ENCODE measurements around the gene TTPAL. TPM values are rescaled to one million over a fixed set of nuclear protein-coding genes. Genes with fewer than 3 reads are reported as not detected.

Gene TTPAL
- total RNA-seq, 3 donors from 2014 or later = 7.2 to 10.2 (median 9.9) TPM

DNA sequence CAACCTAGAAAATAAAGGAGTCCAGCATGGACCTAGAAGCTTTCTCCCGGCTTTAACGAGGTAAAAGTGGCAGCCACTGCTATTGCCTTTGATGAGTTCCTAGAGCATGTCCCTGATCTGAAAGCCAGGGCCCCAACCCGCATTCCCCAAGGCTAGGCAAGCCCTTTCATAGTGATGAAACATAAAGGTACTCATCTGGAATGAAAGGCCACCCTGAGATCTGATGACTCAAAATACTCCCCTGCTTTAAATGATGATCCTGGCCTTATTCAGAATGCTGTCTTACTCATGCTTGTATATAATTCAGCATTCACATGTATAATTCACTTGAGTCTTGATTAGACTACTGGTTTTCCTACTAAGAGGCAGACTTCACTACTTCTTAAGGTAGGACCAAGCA, 21.3 kb downstream of the TTPAL start:
- Histone ChIP-seq H3K36me3 (ENCODE audit: low read depth) (peaks cover 13% of the 10 kb centered on the region), H3K4me3 (no peak overlapping the region), H3K4me1 (ENCODE audit: low read depth) (no peaks in the 10 kb centered on the region), H3K9me3 (no peaks in the 10 kb centered on the region)
- TF ChIP-seq, protein P1, sequence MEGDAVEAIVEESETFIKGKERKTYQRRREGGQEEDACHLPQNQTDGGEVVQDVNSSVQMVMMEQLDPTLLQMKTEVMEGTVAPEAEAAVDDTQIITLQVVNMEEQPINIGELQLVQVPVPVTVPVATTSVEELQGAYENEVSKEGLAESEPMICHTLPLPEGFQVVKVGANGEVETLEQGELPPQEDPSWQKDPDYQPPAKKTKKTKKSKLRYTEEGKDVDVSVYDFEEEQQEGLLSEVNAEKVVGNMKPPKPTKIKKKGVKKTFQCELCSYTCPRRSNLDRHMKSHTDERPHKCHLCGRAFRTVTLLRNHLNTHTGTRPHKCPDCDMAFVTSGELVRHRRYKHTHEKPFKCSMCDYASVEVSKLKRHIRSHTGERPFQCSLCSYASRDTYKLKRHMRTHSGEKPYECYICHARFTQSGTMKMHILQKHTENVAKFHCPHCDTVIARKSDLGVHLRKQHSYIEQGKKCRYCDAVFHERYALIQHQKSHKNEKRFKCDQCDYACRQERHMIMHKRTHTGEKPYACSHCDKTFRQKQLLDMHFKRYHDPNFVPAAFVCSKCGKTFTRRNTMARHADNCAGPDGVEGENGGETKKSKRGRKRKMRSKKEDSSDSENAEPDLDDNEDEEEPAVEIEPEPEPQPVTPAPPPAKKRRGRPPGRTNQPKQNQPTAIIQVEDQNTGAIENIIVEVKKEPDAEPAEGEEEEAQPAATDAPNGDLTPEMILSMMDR (IDR thresholded peaks at IDR 0.05) = no peak
- DNase-seq (no peak), ATAC-seq (no peak)
- intact Hi-C loops (cut with DNase I, micrococcal nuclease) = no loop called here

DNA sequence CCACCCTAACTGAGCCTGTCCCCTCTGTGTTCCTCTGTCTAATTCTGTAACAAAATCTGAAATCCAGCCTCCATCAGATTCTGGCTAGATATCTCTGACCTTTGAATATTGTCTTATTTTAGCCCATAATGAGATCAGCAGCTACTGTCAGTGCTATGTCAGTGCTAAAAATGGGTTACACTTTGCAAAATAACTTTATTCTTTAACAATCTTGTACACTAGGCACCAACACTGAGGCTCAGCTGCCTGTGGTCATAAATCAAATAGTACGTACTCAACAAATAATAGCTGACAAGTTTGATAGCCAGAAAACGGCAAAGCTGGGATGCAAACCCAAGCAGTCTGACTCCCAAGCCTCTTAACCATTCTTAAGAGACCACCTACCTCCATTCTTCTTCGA, 22.1 kb downstream of the TTPAL start:
- DNase-seq (no peak), ATAC-seq (no peak)
- TF ChIP-seq, protein P1 (IDR thresholded peaks at IDR 0.05) = no peak
- Histone ChIP-seq H3K9me3 (no peaks in the 10 kb centered on the region), H3K4me3 (no peak overlapping the region), H3K4me1 (ENCODE audit: low read depth) (no peaks in the 10 kb centered on the region), H3K36me3 (ENCODE audit: low read depth) (peaks cover 13% of the 10 kb centered on the region)
- intact Hi-C loops (cut with DNase I, micrococcal nuclease) = no loop called here

- no peak for ATAC-seq
- no peak for DNase-seq
- intact Hi-C loops (cut with DNase I, micrococcal nuclease) = no loop called here
- H3K4me1 ChIP-seq (ENCODE audit: low read depth) = no peaks in the 10 kb centered on the region
- H3K9me3 ChIP-seq = no peaks in the 10 kb centered on the region
- H3K36me3 ChIP-seq (ENCODE audit: low read depth) = peaks cover 19% of the 10 kb centered on the region
- no peak overlapping the region for H3K4me3 ChIP-seq
- TF ChIP-seq, protein P1 (IDR thresholded peaks at IDR 0.05) = no peak
Observed at GRCh38 chr20:44500221-44500620, 24.5 kb downstream of the TTPAL start.

DNA sequence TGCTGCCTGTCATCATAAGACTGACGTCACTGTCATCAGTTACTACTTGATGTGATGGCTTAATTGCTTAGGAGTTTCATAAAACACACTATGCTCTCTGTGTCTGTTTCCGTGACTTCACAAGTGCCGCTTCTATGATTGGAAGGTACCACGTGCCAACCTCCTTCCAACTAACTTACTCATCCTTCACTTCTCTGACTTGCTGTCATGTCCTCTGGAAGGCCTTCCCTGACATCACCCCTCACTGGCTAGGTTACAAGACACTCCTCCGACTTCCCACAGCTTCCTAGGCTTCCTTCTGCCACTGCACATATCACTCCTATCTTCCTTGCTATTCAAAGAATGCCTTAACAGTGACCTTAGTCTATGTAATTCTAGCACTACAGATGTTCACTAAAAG, 25.8 kb downstream of the TTPAL start:
- Histone ChIP-seq H3K36me3 (ENCODE audit: low read depth) (peaks cover 19% of the 10 kb centered on the region), H3K4me1 (ENCODE audit: low read depth) (no peaks in the 10 kb centered on the region), H3K9me3 (no peaks in the 10 kb centered on the region), H3K4me3 (no peak overlapping the region)
- intact Hi-C loops (cut with DNase I, micrococcal nuclease) = no loop called here
- DNase-seq (no peak), ATAC-seq (no peak)
- TF ChIP-seq, protein P1 (IDR thresholded peaks at IDR 0.05) = no peak

DNA sequence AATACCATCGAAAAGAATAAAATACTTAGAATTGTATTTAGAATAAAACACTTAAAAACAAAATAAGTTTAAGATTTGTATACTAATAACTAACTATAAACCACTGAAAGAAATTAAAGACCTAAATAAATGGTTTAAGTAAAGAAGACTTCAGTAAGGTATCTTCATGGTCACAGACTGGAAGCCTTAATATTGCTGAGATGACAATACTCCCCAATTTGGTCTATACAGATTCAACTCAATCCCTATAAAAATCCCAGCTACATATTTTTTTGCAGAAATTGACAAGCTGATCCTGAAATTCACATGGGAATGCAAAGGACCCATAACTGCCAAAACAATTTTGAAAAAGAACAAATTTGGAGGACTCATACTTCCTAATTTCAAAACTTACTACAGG, 27.3 kb downstream of the TTPAL start:
- intact Hi-C loops (cut with DNase I, micrococcal nuclease) = no loop called here
- Histone ChIP-seq H3K4me1 (ENCODE audit: low read depth) (no peaks in the 10 kb centered on the region), H3K9me3 (no peaks in the 10 kb centered on the region), H3K36me3 (ENCODE audit: low read depth) (peaks cover 16% of the 10 kb centered on the region), H3K4me3 (no peak overlapping the region)
- ATAC-seq (no peak), DNase-seq (no peak)
- TF ChIP-seq, protein P1 (IDR thresholded peaks at IDR 0.05) = no peak

All from mucosa of descending colon (tissue), 3 donors.